Endometrial microvascular endothelial cells (primary cell): ENCODE measurements around the gene TMEM231. TPM values are rescaled to one million over a fixed set of nuclear protein-coding genes. Genes with fewer than 3 reads are reported as not detected.
"Not testable (repeated sequence)": the region's sequence is repeated elsewhere in the genome, so short reads cannot be mapped to it uniquely, and the experiment has no call there.

ENCODE experiments used
- in situ Hi-C: cut with HindIII; loops from 2 replicates; pipeline ENCODE4 v1.10.0; 2017; ENCODE audit warnings: low sequenced_read_pairs, low pct_unique_long_range_greater_than_20kb; ENCODE audit errors: inconsistent ontology term
- total RNA-seq: library from RNA; depleted of rRNA; stranded (reverse); fragments of >200 nt; gene quantifications from one replicate; pipeline ENCODE4 v1.2.3, GENCODE V29; 2015; ENCODE audit errors: inconsistent ontology term

Gene TMEM231, protein sequence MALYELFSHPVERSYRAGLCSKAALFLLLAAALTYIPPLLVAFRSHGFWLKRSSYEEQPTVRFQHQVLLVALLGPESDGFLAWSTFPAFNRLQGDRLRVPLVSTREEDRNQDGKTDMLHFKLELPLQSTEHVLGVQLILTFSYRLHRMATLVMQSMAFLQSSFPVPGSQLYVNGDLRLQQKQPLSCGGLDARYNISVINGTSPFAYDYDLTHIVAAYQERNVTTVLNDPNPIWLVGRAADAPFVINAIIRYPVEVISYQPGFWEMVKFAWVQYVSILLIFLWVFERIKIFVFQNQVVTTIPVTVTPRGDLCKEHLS
- total RNA-seq, result 5.8 TPM

DNA sequence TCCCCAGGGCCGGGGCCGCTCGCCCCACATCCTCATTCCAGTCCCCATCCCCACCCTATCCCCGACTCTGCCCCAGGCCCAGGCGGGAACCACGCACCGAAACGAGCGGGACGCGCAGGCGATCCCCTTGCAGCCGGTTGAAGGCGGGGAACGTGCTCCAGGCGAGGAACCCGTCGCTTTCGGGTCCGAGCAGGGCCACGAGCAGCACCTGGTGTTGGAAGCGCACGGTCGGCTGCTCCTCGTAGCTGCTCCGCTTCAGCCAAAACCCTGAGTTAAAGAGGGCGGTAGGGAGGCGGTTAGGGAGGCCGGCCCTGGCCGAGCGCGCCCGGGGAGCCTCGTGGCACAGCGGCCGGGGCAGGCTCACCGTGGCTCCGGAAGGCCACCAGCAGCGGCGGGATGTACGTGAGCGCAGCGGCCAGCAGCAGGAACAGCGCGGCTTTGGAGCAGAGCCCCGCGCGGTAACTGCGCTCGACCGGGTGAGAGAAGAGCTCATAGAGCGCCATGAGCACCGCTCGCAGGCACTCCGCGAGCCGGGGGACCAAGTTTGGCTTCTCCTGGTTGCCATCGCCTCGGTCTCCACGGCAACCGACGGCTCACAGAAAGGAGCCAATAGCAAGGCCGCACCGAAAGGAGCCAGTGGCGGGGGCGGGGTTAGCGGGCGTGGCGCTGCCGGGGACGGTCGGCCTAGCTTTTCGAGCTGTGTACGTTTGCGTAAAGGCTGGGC, at the start of gene TMEM231:
Gene TMEM231 (minus strand): TSS at position 546 of the 724 bp plus-strand sequence. CDS start 43 bp downstream, at position 503.
- in situ Hi-C loops, result loop anchor here (25.0 kb wide), 1 partner anchor 94 kb away; the partner anchor contains the start of gene TMEM170A

DNA sequence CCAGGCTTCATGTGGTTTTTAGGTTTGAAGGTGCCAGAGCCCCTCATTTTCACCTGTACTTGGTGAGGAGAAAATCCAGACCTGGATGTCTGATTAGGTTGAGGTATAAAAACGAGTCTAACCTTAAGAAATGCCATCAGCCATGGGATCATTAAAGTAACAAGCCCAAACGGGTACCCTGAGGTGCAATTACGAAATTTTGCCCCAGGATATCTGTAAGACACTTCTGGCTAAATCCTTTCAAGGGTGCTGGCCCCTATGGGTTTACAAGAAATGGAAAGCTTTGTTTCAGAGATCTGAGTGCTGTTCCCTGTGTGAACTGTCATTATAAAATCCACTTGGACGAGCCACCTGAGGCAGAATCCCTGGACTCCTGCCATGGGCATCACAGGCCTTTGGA, 47.2 kb upstream of the TMEM231 start:
- in situ Hi-C loops, result no loop called here

DNA sequence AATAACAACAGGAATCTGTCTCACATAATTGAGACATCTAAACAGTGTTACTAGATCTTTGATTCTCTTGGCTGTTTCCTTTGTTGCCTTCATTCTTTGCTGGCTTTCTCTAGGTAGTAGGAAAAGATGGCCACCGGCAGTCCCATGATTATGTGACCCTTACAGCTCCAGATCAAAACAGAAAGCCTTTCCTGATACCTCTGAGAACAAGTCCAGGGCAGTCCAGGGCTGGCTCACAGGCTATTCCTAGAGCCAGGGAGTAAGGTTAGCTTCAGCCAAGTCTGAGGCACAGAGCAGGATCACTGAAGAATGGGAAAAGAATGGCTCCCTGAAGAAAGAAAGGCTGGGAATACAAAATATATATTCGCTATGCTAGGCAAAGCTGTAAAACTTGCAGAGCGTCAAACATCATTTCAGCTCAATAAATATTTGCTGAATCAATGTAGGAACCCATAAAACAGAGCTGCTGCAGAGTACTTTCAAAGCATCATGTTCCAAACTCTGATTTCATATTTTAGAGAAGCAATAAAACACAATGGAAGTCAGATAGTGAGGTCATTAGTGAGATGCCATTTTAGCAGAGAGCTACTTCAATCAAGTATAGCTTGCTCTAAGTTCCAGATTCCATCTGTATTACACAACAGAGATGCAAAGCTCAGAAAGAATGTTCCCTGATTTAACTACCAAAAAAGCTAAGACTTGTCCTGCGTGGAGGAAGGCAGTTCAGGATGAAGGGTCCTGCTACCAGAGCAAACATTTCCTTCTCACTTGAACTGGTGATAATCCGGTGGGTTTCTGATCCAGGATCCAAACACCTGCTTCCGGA, 43.6 kb upstream of the TMEM231 start:
- in situ Hi-C loops, result no loop called here

DNA sequence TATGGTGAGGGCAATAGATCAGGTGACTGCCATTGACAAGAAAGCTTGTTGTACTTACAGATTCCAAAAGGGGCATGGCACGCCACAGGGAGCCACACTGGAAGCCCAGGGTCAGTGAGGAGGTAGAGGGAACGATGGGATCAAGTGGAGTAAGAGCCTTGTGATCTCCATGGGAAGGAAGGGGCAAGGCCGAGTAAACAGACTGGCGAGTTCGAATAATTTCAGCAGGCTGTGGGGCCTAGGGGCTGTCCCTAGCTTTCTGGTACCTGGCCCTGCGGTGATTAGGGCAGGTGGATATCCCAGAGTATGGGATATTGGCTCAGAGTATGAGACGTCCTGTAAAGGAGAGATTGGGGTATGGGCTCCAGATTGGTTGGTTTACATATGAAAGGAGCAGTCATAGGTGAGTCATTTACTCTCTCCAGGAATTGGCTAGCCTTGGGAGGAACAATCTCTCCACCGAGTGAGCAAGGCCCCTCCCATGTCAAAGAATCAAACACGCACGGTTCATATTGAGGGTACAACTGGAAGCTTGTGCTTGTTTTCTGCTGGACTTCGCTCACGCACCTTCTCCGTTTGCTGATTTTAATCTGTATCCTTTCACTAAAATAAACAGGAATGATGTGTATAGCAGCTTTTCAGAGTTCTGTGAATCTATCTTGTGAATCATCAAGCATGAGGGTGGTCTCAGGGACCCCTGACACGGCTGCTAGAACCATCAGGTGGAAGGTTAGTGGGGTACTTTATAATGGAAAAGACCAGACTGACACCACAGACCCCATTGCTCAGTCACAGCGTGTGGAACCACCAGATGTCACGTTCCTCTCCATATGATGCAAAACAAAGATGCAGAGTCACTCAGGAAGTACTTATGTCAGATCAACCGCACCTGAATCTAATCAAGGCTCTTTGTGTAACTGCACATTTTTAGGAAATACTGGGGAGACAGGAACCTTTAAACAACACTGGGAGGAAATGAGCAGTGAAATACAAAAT, 38.1 kb upstream of the TMEM231 start:
- in situ Hi-C loops, result no loop called here

DNA sequence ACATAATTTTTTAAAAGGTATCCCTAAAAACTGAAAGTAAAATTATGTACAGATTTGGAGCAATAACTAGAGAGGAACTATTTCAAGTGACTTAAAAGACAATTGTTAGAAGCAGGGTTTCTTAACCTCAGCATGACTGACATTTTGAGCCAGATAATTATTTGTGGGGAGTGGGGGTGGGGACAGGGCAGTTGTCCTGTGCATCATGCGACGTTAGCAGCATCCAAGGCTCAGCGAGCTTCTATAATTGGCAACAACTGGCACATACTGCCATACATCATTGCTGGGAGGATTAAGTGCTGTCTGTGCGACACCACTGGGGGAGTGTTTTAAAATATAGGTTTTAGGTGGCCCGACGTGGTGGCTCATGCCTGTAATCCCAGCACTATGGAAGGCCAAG, 37.3 kb upstream of the TMEM231 start:
- in situ Hi-C loops, result no loop called here

DNA sequence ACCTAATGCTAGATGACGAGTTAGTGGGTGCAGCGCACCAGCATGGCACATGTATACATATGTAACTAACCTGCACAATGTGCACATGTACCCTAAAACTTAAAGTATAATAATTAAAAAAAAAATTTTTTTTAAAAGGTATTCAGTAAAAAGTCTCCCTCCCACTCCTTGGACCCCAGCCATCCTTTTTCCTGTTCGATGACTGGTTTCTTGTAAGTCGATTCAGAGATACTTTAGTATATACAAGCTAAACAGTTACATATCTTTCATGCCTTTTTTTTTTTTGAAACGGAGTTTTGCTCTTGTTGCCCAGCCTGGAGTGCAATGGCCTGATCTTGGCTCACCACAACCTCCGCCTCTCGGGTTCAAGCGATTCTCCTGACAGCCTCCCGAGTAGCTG, 35.9 kb upstream of the TMEM231 start:
- in situ Hi-C loops, result not testable (repeated sequence)

DNA sequence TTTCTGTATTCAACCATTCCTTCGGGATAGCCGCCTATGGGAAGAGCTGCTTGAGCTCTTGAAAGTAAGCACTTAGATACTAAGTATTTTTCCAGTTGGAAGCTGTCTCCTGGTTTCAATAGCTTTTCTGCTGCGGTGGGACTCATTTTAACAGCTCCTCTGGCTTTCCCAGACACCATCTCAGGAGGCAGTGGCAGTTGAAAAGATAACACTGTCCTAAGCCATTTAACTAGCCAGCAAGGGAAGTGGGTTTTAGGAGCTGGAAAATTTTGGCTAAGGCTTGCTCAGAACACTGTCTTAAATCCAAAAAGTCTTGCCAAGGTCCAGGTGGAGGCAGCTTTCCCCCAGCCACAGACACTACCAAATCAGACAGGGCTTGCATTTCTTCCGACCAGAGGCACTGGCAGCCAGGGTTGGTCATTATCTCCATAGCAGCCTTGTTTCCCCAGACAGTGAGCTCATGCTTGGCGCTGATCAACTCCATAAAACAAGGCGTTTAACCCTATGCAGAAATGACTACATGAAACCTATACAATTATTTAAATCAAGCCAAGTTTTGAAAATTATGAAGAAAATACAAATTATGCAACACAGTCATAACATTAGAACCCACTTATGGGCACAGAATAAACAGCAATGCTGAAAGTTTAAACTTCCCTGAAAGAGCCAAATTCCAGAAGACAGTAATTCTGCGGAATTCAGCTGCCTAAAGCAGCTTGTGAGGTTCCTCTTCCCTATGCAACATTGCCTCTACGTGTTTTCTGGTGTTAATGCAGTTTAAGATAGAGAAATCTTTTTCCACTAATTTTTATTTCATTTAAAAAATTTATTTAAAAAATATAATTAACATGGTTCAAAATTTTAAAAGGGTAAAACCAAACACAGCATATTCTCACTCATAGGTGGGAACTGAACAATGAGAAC, 35.1 kb upstream of the TMEM231 start:
- in situ Hi-C loops, result no loop called here

DNA sequence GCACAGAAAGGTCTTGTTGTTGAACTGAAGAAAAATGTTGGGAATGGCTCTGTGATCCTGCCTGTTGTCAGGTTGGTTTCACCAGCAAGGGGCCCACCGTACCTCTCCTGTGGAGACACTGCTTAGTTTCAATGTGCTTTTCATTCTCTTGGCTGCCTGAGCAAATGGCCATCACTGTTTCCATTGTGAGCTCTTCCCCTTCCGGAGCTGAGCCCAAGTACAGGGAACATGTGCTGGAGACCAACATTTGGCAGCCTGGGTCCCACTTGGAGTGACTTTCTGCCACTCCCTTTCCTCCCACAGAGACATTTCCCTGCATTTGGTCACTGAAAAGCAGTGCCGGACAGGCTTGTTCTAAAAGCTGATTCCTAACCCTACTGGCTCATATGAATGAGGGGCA, 33.3 kb upstream of the TMEM231 start:
- in situ Hi-C loops, result no loop called here

DNA sequence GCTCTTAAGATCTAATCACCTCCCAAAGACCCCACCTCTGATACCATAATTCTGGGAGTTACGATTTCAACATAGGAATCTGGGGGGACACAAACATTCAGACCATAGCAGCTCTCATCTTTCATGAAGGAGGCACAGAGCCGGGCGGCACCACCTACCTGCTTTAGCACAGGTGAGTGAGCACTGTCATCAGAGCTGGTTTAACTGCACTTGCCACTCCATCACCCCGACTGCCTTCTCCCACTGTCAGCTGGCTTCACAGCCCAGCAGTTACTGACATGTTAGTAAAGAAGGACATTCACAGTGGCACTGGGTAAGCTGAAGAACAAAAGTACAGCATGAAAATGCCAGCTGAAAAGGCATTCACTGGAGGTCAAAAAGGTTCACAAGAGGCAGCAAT, 32.7 kb upstream of the TMEM231 start:
- in situ Hi-C loops, result no loop called here

DNA sequence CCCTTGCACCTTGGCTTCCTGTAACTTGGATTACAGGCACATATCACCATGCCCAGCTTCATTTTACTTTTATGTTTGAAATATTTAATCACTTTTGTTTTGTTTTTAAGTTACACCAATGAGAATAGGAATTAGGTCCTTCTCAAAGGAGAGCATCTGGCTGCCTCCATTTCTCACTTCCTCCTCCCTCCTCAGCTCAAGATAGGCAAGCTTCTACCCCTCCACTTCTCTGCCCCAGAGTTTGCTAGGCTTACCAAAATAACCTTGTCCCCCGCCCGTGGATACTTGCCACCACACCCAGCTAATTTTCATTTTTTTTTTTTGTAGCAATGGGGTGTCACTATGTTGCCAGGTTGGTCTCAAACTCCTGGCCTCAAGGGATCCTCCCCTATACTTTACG, 28.1 kb upstream of the TMEM231 start:
- in situ Hi-C loops, result no loop called here

DNA sequence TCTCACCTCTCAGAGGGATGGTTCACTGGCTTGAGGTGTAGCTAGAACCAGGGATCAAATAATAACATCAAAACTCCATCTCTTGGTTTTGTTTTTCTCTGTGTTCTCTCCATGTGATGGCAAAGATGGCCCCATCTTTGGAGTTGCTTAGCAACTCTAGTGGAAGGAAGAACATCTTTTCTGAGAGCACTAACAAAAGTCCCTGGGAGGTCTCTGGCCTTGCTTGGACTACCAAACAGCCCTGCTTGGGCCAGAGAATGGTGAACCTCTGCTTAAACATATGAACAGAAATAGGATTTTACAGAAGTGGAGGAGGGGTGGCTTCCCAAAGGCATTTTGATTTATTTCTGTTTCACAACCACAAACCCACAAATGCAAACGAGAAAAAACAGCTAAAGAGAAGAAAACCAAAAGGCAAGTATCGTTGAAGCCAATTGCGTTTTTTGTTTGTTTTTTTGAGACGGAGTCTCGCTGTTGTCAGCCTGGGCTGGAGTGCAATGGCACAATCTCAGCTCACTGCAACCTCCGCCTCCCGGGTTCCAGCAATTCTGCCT, 23.3 kb upstream of the TMEM231 start:
- in situ Hi-C loops, result no loop called here

DNA sequence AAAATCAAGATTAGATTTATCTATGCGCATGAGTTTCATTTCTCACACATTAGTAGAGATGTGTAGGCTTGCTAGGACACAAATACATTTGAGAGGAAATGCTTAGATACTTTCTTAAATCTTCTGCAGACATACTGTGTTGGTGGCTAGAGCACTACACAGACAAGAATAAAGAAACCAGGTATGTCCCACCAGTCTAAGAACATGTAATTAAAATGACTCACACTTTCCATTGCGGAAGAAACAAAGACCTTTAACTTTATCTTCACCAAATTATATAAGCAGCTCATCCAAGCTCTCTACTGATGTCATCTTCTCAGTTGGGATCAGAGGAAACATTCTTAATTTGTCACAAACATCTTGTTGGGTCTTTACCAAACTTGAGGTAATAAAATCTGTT, 22.7 kb upstream of the TMEM231 start:
- in situ Hi-C loops, result no loop called here

DNA sequence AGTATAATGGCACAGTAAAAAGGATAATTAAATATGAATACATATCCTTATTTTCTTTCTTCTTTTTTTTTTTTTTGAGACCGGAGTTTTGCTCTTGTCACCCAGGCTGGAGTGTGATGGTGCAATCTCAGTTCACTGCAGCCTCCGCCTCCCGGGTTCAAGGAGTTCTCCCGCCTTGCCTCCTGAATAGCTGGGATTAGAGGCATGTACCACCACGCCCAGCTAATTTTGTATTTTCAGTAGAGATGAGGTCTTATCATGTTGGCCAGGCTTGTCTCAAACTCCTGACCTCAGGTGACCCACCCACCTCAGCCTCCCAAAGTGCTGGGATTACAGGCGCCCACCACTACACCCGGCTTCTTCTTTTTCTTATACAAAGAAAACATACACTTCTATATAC, 22.2 kb upstream of the TMEM231 start:
- in situ Hi-C loops, result no loop called here

DNA sequence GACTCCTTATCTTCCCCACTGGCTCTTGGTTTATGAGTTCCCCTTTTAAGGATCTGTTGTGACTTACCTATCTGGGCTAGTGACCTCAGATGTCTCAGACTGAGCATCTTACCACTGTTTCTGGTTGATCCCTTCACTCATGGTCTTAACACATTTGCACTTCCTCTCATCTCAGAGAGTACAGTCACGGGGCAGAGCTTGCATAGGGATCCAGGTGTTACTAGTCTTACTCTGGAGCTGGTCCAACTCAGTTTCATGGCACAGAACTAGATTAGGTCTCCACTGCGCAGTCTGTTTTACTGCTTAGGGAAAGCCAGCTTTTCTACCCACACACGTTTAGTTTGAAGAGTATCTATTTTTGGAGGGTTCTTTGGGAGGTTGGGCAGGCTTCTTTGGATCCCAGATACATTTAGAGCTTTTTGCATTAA, 20.3 kb upstream of the TMEM231 start:
- in situ Hi-C loops, result no loop called here

DNA sequence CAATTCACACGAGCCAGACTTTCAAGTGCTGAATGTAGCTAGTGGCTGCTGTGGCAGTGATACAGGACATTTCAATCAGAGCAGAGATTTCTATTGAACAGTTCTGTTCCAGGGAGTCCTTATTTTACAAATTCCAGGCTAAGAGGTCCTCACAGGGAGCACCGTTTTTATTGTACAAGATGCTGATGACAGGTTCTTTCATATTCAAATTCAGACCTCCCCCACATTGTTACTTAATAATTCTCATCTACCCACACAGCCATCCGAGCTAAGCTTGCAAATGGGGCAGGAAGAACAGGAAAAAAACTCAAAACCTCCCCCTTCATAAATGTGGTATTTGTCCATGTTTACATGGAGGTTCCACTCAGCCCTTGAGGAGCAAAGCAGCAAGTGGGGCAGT, 19.9 kb upstream of the TMEM231 start:
- in situ Hi-C loops, result no loop called here

DNA sequence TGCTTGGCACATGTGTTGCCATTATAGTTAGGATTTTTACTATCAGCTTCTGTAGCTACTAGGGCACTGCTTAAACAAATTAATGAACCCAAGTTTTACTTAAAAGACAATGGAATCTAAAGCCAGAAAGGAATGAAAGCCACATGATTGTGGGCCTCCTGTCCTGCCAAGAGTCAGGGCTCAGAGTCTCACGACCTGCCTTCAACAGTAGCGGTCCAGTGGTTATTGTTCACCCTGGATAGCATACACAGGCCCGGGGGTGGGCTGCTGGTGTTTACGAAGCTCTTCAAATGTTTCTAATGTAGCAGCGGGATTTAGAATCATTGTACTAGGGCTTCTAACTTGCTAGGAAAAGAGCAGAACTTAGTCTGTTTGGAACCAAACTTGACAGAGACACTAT, 17.9 kb upstream of the TMEM231 start:
- in situ Hi-C loops, result loop anchor here (25.0 kb wide), 1 partner anchor 112 kb away; the partner anchor contains the start of gene TMEM170A
